Chondrocyte (in vitro differentiated cells): ENCODE measurements around the gene GALR1. TPM values are rescaled to one million over a fixed set of nuclear protein-coding genes. Genes with fewer than 3 reads are reported as not detected.

Experiments used
- DNase-seq: peaks from one replicate; pipeline ENCODE4 v3.0.0; 2021; ENCODE audit warnings: mixed read lengths, low spot score
- H3K27ac Mint-ChIP-seq: one replicate; pipeline ENCODE4 v1.8.0; 2021; ENCODE audit warnings: mild to moderate bottlenecking, moderate library complexity, mixed read lengths; ENCODE audit not compliant: unreplicated experiment
- H3K27me3 Mint-ChIP-seq: 2 replicates; pipeline ENCODE4 v1.8.0; 2021; ENCODE audit warnings: low read depth, mixed read lengths
- H3K36me3 Mint-ChIP-seq: 2 replicates; pipeline ENCODE4 v1.8.0; 2021; ENCODE audit warnings: low read depth, mixed read lengths
- H3K4me1 Mint-ChIP-seq: 2 replicates; pipeline ENCODE4 v1.8.0; 2021; ENCODE audit warnings: low read depth, mild to moderate bottlenecking, mixed read lengths
- H3K4me3 Mint-ChIP-seq: one replicate; pipeline ENCODE4 v1.8.0; 2021; ENCODE audit warnings: mild to moderate bottlenecking, moderate library complexity, mixed read lengths; ENCODE audit not compliant: unreplicated experiment
- H3K9me3 Mint-ChIP-seq: 2 replicates; pipeline ENCODE4 v1.8.0; 2021; ENCODE audit warnings: low read depth, mixed read lengths
- total RNA-seq: library from RNA; stranded (reverse); gene quantifications from 3 replicates; pipeline ENCODE4 v1.2.1, GENCODE V29; 2021
- TF ChIP-seq, protein P1 (sequence below): fragments of 200-600 bp; sonication (generic); IDR thresholded peaks from 2 replicates; pipeline ENCODE4 v1.5.0; 2021; ENCODE audit warnings: antibody characterized with exemption, mild to moderate bottlenecking, moderate library complexity

Gene GALR1
- total RNA-seq, 1 donor from 2014 or later, result not detected

DNA sequence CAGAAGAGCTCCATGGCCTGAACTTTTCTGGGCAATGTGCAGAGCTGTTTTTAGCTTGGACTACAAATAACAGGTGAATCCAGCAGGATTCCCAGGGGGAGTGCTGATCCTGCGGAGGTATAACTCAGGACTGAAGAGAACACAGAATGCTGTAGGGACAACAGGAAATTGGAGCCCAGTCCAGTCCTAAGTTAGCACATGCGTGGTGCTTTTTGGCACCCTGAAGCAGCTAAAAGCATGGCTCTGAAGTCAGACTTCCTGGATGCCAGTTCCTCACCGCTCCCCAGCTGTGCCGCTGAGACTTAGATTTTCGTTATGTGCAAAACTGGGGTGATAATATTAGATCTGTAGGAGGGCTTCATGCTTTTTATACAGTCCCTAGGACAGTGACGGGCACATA is 58.6 kb downstream of the GALR1 start:
- no peak overlapping the region for H3K4me3 Mint-ChIP-seq
- no peaks in the 10 kb centered on the region for H3K4me1 Mint-ChIP-seq
- H3K27me3 Mint-ChIP-seq, result no peaks in the 10 kb centered on the region
- H3K9me3 Mint-ChIP-seq, result no peaks in the 10 kb centered on the region
- H3K36me3 Mint-ChIP-seq, result no peaks in the 10 kb centered on the region
- H3K27ac Mint-ChIP-seq, result no peak overlapping the region
- DNase-seq, result no peak
- TF ChIP-seq, protein P1, sequence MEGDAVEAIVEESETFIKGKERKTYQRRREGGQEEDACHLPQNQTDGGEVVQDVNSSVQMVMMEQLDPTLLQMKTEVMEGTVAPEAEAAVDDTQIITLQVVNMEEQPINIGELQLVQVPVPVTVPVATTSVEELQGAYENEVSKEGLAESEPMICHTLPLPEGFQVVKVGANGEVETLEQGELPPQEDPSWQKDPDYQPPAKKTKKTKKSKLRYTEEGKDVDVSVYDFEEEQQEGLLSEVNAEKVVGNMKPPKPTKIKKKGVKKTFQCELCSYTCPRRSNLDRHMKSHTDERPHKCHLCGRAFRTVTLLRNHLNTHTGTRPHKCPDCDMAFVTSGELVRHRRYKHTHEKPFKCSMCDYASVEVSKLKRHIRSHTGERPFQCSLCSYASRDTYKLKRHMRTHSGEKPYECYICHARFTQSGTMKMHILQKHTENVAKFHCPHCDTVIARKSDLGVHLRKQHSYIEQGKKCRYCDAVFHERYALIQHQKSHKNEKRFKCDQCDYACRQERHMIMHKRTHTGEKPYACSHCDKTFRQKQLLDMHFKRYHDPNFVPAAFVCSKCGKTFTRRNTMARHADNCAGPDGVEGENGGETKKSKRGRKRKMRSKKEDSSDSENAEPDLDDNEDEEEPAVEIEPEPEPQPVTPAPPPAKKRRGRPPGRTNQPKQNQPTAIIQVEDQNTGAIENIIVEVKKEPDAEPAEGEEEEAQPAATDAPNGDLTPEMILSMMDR, result no peak

DNA sequence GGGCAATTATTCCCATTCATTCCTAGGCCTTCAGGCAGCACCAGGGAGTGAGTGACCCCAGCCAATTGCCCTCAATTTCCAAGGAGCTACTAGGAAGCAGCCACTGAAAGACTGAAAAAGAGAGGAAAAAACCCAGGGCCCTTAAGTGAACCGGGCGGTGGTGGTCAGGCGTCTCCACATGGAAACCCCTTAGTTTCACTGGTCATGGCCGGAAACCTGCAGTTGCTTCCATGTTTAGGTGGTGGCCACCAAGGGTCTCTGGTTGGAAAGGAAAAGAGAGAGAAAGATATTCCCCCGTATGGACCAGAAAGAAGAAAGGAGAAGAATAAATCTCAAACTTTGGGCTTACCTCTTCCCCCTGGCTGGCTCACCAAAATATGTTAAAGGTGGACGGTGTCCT is 64.9 kb downstream of the GALR1 start:
- Mint-ChIP-seq H3K4me3 (no peak overlapping the region), H3K4me1 (no peaks in the 10 kb centered on the region), H3K36me3 (no peaks in the 10 kb centered on the region), H3K9me3 (no peaks in the 10 kb centered on the region), H3K27ac (no peak overlapping the region), H3K27me3 (no peaks in the 10 kb centered on the region)
- DNase-seq, result no peak
- TF ChIP-seq, protein P1, result no peak

DNA sequence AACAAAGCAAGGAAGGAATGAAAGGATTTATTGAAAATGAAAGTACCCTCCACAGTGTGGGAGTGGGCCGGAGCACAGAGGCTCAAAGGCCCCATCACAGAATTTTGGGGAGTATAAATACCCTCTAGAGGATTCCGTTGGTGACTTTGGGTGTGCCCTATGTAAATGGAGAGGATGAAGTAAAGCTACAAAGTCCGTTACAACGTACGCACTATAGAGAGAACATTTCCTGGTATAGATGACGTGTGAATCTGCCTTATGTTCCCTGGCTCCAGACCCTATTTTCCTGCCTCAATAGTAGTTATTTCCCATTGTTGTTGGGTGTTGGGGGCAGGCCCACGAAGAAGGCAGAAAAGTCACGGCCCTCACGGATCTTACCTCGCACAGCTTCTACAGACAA is 65.3 kb downstream of the GALR1 start:
- H3K27ac Mint-ChIP-seq, result no peak overlapping the region
- DNase-seq, result no peak

DNA sequence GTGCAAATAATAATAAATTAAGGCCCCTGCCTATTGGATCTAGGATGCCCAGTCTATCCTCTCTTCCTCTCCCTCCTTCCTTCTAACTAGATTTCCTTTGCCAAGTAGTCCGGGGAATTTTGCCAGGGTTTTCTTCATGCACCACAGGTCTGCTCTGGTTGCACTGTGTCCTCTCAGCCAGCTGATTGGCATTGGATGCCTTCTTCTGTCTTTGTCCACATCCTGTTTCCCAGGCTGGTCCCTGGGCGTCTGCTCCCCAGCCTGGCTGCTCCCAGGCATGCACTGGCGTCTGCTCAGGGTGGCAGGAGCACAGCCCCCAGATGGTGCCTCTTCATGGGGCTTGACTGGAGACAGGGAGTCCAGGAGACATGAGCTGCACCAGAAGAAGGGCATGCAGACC is 66.4 kb downstream of the GALR1 start:
- Mint-ChIP-seq H3K36me3 (no peaks in the 10 kb centered on the region), H3K4me3 (no peak overlapping the region), H3K27ac (no peak overlapping the region), H3K27me3 (peaks cover 3% of the 10 kb centered on the region), H3K9me3 (no peaks in the 10 kb centered on the region), H3K4me1 (no peaks in the 10 kb centered on the region)
- TF ChIP-seq, protein P1, result no peak
- no peak for DNase-seq

More for the DNA sequence above, 65.3 kb downstream of the GALR1 start:
- Mint-ChIP-seq H3K27me3 (no peaks in the 10 kb centered on the region), H3K36me3 (no peaks in the 10 kb centered on the region), H3K4me1 (no peaks in the 10 kb centered on the region), H3K4me3 (no peak overlapping the region), H3K9me3 (no peaks in the 10 kb centered on the region)
- TF ChIP-seq, protein P1, result no peak

DNA sequence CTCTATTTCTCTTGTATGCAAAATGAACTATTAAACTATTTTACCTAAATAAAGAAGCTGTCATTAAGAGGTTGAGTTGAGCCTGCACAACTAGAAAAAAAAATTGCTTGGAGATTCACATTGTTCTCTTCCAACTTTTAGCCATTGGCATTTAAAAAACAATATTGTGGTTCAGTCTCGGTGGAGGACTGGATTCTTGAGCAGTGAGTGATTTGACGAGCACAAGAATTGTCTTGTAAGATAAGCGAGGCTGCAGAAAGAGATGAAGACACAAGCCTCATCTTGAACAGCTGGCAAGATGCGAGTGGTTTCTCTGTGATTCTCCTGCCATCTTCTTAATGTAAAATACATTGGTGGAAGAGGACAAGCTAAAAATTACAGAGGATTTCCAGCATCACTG is 67.0 kb downstream of the GALR1 start:
- DNase-seq, result no peak
- H3K9me3 Mint-ChIP-seq, result no peaks in the 10 kb centered on the region
- H3K4me1 Mint-ChIP-seq, result no peaks in the 10 kb centered on the region
- H3K27me3 Mint-ChIP-seq, result peaks cover 3% of the 10 kb centered on the region
- H3K4me3 Mint-ChIP-seq, result no peak overlapping the region
- H3K27ac Mint-ChIP-seq, result no peak overlapping the region
- TF ChIP-seq, protein P1, result no peak
- H3K36me3 Mint-ChIP-seq, result no peaks in the 10 kb centered on the region
